Ammon's horn (tissue), 1 donor: Measurements from ENCODE around the gene SNAPC5.

ENCODE experiments used
- DNase-seq: peaks from one replicate; pipeline ENCODE4 v3.0.0-alpha.2; 2016; ENCODE audit warnings: low spot score

SNAPC5 gene

GRCh38 chr15:66456211-66456610, 41.4 kb downstream of the SNAPC5 start:
- no peak for DNase-seq

GRCh38 chr15:66454143-66454542, 43.4 kb downstream of the SNAPC5 start:
- no peak for DNase-seq

GRCh38 chr15:66452971-66453580, 44.5 kb downstream of the SNAPC5 start:
- peak; percentile 48 for DNase-seq

- no peak for DNase-seq
Measured at GRCh38 chr15:66452420-66452819, 45.1 kb downstream of the SNAPC5 start.
